Activated CD4-positive, alpha-beta T cell treated with anti-CD3 and anti-CD28 coated beads, Interleukin-2, amount 10 ng/mL, durations not matched to agents 24 days and 14 days (primary cell): ENCODE measurements around the gene ENG. TPM values are rescaled to one million over a fixed set of nuclear protein-coding genes. Genes with fewer than 3 reads are reported as not detected.
A peak's percentile ranks its signal among the peaks of the same experiment; 100 is the strongest.

ENCODE experiments used
- DNase-seq: peaks from one replicate; pipeline ENCODE4 v3.0.0; 2022
- H3K27ac Mint-ChIP-seq: one replicate; pipeline ENCODE4 v1.8.0; 2022; ENCODE audit warnings: mild to moderate bottlenecking, mixed read lengths
- H3K27me3 Mint-ChIP-seq: one replicate; pipeline ENCODE4 v1.8.0; 2022; ENCODE audit warnings: mixed read lengths
- H3K36me3 Mint-ChIP-seq: one replicate; pipeline ENCODE4 v1.8.0; 2022; ENCODE audit warnings: low read depth, mild to moderate bottlenecking, mixed read lengths
- H3K4me1 Mint-ChIP-seq: one replicate; pipeline ENCODE4 v1.8.0; 2021; ENCODE audit warnings: mixed read lengths
- H3K4me3 Mint-ChIP-seq: one replicate; pipeline ENCODE4 v1.8.0; 2022; ENCODE audit warnings: mild to moderate bottlenecking, moderate library complexity, mixed read lengths
- H3K9me3 Mint-ChIP-seq: one replicate; pipeline ENCODE4 v1.8.0; 2021; ENCODE audit warnings: mixed read lengths
- intact Hi-C: fragments of 100-400 bp; cut with micrococcal nuclease; formaldehyde crosslinking; loops from one replicate; pipeline ENCODE4 v1.15.1; 2023
- total RNA-seq: library from RNA; stranded (reverse); gene quantifications from 2 replicates; pipeline ENCODE4 v1.2.3, GENCODE V29; 2022

Gene ENG
- total RNA-seq, 1 donor from 2014 or later, result 29.9 TPM

GRCh38 chr9:127835991-127836516 is 18.4 kb downstream of the ENG start:
- no peak for DNase-seq
- Mint-ChIP-seq H3K9me3 (no peaks in the 10 kb centered on the region), H3K4me3 (no peak overlapping the region), H3K4me1 (peaks cover 9% of the 10 kb centered on the region), H3K36me3 (peaks cover 4% of the 10 kb centered on the region), H3K27ac (no peak overlapping the region), H3K27me3 (no peaks in the 10 kb centered on the region)
- intact Hi-C loops, result no loop called here

DNA sequence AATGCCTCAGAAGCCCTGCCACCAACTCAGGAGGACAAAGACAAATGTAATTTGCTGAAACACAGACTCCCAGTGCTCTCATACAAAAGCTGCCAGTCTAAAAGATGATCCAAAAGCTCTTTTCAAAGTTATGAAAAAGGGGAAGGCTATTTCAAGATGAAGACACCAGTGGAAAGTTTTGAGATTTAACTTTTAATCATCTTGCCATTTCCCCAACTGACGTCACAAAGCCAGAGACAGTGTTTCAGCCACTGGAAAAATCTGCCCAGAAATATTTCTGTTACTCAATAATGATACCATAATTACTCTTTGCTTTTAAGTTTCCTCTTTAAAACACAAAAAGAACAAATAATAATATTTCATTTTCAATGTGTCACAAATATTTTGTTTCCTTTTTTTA is 20.9 kb downstream of the ENG start:
- no peak for DNase-seq
- no peaks in the 10 kb centered on the region for H3K27me3 Mint-ChIP-seq

GRCh38 chr9:127832248-127832647 is 22.2 kb downstream of the ENG start:
- intact Hi-C loops, result no loop called here
- Mint-ChIP-seq H3K27ac (peak overlapping the region; percentile 76), H3K27me3 (no peaks in the 10 kb centered on the region), H3K4me1 (peaks cover 9% of the 10 kb centered on the region), H3K4me3 (no peak overlapping the region), H3K9me3 (no peaks in the 10 kb centered on the region), H3K36me3 (peaks cover 6% of the 10 kb centered on the region)
- DNase-seq, result peak; percentile 65

More for the DNA sequence above, 20.9 kb downstream of the ENG start:
- Mint-ChIP-seq H3K27ac (no peak overlapping the region), H3K36me3 (peaks cover 6% of the 10 kb centered on the region), H3K4me3 (no peak overlapping the region), H3K9me3 (no peaks in the 10 kb centered on the region), H3K4me1 (peaks cover 9% of the 10 kb centered on the region)
- intact Hi-C loops, result no loop called here

GRCh38 chr9:127829205-127829906 is 25.1 kb downstream of the ENG start:
- intact Hi-C loops, result no loop called here
- Mint-ChIP-seq H3K4me3 (no peak overlapping the region), H3K36me3 (peaks cover 6% of the 10 kb centered on the region), H3K27me3 (no peaks in the 10 kb centered on the region), H3K9me3 (no peaks in the 10 kb centered on the region), H3K4me1 (peaks cover 7% of the 10 kb centered on the region), H3K27ac (no peak overlapping the region)
- DNase-seq, result no peak

DNA sequence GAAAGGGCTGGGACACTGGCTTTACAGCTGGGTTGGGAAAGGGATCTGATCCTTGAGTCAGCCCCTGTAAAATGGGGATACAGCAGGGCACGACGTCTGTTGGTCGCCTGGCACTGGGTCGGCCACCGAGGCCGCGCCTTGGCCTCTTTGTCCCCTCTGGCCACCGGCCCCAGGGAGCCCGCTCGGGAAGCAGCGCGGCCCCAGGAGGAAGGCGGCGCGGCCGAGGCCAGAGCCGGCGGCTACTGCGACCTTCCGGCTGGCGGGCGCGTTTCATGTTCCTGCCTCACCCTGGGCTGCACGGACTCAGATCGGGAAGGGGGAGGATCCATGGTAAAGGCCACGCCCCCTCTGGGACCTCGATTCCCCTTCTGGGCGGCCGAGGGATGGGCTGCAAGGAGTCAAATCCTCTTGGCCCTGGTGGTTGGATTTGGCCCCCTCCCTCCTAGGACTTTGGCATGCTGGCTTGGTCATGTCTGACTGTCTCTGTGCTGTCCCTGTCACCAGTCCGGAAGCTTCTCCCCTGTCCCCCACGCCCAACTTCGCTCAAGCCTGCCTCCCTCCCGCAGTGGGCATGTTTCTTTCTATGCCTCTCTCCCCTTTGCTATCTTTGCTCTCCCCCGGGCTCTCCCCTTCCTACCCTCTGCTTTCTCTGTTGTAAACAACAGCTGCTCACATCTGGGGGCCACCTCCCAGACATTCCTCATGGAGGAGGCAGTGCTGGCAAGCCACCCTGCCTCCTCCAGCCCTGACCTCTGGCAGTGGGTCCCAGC is 26.0 kb downstream of the ENG start:
- intact Hi-C loops, result no loop called here
- Mint-ChIP-seq H3K4me3 (no peak overlapping the region), H3K4me1 (peaks cover 7% of the 10 kb centered on the region), H3K36me3 (peaks cover 10% of the 10 kb centered on the region), H3K27me3 (no peaks in the 10 kb centered on the region), H3K27ac (peak overlapping the region; percentile 8), H3K9me3 (no peaks in the 10 kb centered on the region)
- DNase-seq, result no peak

GRCh38 chr9:127826253-127826913 is 28.1 kb downstream of the ENG start:
- no peaks in the 10 kb centered on the region for H3K4me1 Mint-ChIP-seq
- H3K4me3 Mint-ChIP-seq, result no peak overlapping the region
- no peak overlapping the region for H3K27ac Mint-ChIP-seq
- no peaks in the 10 kb centered on the region for H3K27me3 Mint-ChIP-seq
- no peaks in the 10 kb centered on the region for H3K9me3 Mint-ChIP-seq
- peaks cover 7% of the 10 kb centered on the region for H3K36me3 Mint-ChIP-seq
- intact Hi-C loops, result no loop called here
- no peak for DNase-seq

DNA sequence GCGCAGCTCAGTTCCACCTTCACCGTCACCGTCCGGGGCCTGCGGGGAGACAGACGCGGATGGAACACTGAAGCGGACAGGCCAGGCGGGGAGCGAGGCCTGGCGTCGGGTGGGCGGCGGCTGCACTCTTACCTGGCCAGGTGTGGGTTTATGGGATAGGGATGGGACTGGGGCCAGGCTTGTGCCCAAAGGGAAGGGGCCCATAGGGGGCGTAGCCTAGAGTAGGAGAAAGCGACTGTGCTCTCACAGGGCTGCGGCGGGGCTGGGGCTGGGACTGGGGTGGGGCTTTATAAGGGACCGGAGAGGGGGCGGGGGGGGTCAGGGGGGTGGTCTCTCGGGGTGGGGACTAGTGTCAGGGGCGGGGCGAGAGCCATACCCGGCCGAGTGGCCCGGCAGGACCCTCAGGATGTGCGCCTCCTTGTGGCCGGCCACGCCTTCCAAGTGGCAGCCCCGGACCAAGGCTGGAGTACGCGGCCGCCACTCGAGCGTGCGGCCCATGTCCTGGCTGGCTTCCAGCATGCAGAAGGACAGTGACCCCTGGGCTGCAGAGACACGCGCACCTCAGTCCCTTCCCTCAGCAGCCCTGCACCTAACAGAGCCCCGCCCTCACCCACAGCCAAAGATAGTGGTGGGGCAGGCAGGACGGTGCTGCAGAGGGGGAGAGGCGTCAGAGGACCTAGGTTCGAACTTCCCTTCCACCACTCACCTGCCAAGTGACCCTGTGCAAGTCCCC is 29.0 kb downstream of the ENG start:
- no peak overlapping the region for H3K27ac Mint-ChIP-seq
- intact Hi-C loops, result no loop called here
- H3K27me3 Mint-ChIP-seq, result no peaks in the 10 kb centered on the region
- no peak overlapping the region for H3K4me3 Mint-ChIP-seq
- DNase-seq, result no peak
- no peaks in the 10 kb centered on the region for H3K4me1 Mint-ChIP-seq
- no peaks in the 10 kb centered on the region for H3K9me3 Mint-ChIP-seq
- peaks cover 7% of the 10 kb centered on the region for H3K36me3 Mint-ChIP-seq

DNA sequence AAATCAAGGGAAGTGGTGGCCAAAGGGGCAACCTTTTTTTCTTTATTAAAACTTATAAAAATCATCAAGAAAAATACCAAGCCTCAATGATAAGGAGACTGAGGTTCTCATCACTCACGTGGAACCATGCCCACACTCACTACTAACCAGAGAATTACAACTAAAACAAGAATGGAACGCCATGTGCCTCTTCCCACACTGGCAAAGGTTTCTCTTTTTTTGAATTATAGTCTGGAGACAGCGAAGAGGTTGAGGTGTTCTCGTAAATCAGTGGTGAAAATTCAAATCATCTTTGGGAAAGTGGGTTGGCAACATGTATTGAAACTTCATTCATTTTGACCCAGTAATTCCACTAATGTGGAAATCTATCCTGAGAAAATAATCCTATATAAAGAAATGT is 32.4 kb downstream of the ENG start:
- no peak overlapping the region for H3K4me3 Mint-ChIP-seq
- DNase-seq, result no peak
- H3K27me3 Mint-ChIP-seq, result no peaks in the 10 kb centered on the region
- H3K4me1 Mint-ChIP-seq, result no peaks in the 10 kb centered on the region
- intact Hi-C loops, result no loop called here
- peaks cover 14% of the 10 kb centered on the region for H3K36me3 Mint-ChIP-seq
- H3K27ac Mint-ChIP-seq, result no peak overlapping the region
- no peaks in the 10 kb centered on the region for H3K9me3 Mint-ChIP-seq

DNA sequence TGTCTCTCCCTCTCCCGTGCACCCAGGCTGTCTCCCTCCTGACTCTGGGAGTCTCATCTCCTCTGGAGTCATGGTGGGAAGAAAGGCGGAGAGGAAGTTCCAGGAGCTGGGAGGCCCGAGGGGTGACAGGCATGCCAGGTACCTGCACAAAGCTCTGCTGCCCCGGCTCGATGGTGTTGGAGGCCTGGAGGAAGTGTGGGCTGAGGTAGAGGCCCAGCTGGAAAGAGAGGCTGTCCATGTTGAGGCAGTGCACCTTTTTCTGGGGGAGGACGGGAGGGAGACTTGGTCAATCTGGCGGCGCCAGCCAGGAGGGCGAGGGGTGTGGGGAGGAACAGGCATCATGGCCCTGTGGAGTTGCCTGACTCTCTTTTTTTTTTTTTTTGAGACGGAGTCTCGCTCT is 35.9 kb downstream of the ENG start:
- Mint-ChIP-seq H3K27me3 (no peaks in the 10 kb centered on the region), H3K36me3 (peaks cover 19% of the 10 kb centered on the region), H3K27ac (no peak overlapping the region), H3K4me3 (no peak overlapping the region), H3K9me3 (no peaks in the 10 kb centered on the region), H3K4me1 (no peaks in the 10 kb centered on the region)
- DNase-seq, result no peak
- intact Hi-C loops, result no loop called here

DNA sequence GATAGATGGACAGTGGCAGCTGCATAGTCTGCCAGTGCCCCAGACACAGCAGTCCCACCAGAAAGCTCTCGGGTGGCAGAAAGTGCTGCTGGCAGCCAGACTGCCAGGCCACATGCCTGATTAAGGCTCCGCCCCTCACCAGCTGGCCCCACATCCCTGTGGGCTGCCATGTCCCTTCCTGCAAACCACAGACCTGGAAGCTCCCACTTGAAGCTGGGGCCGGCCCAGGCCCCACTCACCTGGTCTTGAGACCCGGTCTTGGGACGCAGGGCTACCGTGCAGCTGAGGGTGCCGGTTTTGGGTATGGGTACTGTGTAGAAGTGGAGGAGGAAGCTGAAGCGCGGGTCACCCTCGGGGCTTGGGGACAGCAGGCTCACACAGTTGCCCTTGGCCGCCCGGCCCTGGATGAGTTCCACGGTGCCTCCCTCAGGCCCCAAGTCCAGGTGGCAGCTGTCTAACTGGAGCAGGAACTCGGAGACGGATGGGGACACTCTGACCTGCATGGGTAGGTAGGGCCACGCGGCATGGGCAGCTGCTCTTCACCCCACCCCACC is 36.5 kb downstream of the ENG start:
- H3K9me3 Mint-ChIP-seq, result no peaks in the 10 kb centered on the region
- intact Hi-C loops, result no loop called here

GRCh38 chr9:127816728-127817127 is 37.7 kb downstream of the ENG start:
- H3K36me3 Mint-ChIP-seq, result peaks cover 24% of the 10 kb centered on the region
- no peak for DNase-seq
- no peak overlapping the region for H3K27ac Mint-ChIP-seq
- H3K4me1 Mint-ChIP-seq, result no peaks in the 10 kb centered on the region
- no peaks in the 10 kb centered on the region for H3K27me3 Mint-ChIP-seq
- H3K9me3 Mint-ChIP-seq, result no peaks in the 10 kb centered on the region
- no peak overlapping the region for H3K4me3 Mint-ChIP-seq
- intact Hi-C loops, result no loop called here

More for the DNA sequence above, 36.5 kb downstream of the ENG start:
- H3K4me1 Mint-ChIP-seq, result no peaks in the 10 kb centered on the region
- no peak for DNase-seq
- H3K27ac Mint-ChIP-seq, result no peak overlapping the region
- H3K4me3 Mint-ChIP-seq, result no peak overlapping the region
- H3K36me3 Mint-ChIP-seq, result peaks cover 23% of the 10 kb centered on the region
- H3K27me3 Mint-ChIP-seq, result no peaks in the 10 kb centered on the region

GRCh38 chr9:127816362-127816725 is 38.1 kb downstream of the ENG start:
- no peaks in the 10 kb centered on the region for H3K27me3 Mint-ChIP-seq

DNA sequence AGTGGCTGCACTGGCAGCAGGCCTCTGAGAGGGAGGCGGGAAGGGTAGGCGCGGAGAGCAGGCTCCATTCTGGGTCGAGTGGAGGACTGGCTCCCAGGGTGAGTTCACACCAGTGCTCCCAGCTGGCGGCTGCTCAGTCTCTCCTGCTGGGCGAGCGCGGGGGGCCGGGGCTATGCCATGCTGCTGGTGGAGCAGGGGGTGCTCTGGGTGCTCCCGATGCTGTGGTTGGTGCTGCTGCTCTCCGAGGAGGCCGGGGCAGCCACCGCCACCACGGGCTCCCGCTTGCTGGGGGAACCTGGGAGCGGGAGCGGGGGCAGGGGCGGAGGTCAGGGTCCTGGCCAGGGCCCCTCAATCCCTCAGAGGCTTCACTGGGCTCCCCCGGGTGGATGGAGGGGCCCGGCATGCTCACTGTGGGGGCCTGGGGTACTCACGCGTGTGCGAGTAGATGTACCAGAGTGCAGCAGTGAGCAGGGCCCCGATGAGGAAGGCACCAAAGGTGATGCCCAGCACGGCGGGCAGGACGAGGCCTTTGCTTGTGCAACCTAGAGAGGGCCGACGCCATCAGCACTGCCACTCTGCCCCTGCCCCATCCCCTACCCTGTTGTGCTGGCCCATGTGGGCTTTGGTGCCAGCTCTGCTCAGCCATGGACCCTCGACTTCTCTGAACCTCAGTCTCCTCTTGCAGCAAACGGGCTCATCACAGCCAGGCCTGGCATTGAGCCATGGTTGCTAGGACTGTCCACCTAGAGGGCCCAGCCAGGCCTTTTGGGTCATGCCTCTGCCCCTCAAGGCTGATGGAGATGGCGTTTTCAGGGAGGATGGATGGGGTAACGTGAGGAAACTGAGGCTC is 38.7 kb downstream of the ENG start:
- Mint-ChIP-seq H3K27me3 (no peaks in the 10 kb centered on the region), H3K4me3 (no peak overlapping the region), H3K9me3 (no peaks in the 10 kb centered on the region), H3K36me3 (peaks cover 28% of the 10 kb centered on the region), H3K4me1 (no peaks in the 10 kb centered on the region), H3K27ac (no peak overlapping the region)
- DNase-seq, result no peak
- intact Hi-C loops, result no loop called here

More at GRCh38 chr9:127816362-127816725, 38.1 kb downstream of the ENG start:
- Mint-ChIP-seq H3K27ac (no peak overlapping the region), H3K4me1 (no peaks in the 10 kb centered on the region), H3K4me3 (no peak overlapping the region), H3K36me3 (peaks cover 25% of the 10 kb centered on the region), H3K9me3 (no peaks in the 10 kb centered on the region)
- intact Hi-C loops, result no loop called here
- DNase-seq, result no peak
